GM19193 (cell line): ENCODE measurements around the gene KLF15.

Source experiments
- POLR2A ChIP-seq: IDR thresholded peaks from 4 replicates; pipeline ENCODE4 v1.6.1; 2011; ENCODE audit not compliant: insufficient read depth, insufficient read length; ENCODE audit errors: extremely low read depth

KLF15 gene

GRCh38 chr3:126357295-126358037 lies at the start of gene KLF15:
Gene KLF15, minus strand, starts transcription at chr3:126357408. Its CDS starts 4,486 bp downstream, at chr3:126352922.
- no peak for TF ChIP-seq POLR2A

- TF ChIP-seq POLR2A, result no peak
These were observed 49.4 kb upstream of the KLF15 start for GRCh38 chr3:126406389-126407296.

GRCh38 chr3:126402666-126403302 lies 45.6 kb upstream of the KLF15 start:
- TF ChIP-seq POLR2A, result no peak

- TF ChIP-seq POLR2A, result no peak
These were observed 45.0 kb upstream of the KLF15 start for GRCh38 chr3:126402178-126402577.

GRCh38 chr3:126401611-126402160 lies 44.5 kb upstream of the KLF15 start:
- TF ChIP-seq POLR2A, result no peak

GRCh38 chr3:126399756-126400155 lies 42.5 kb upstream of the KLF15 start:
- TF ChIP-seq POLR2A, result no peak

GRCh38 chr3:126399351-126399735 lies 42.1 kb upstream of the KLF15 start:
- TF ChIP-seq POLR2A, result no peak

- no peak for TF ChIP-seq POLR2A
These were observed 41.5 kb upstream of the KLF15 start for GRCh38 chr3:126398423-126399350.

- no peak for TF ChIP-seq POLR2A
These were observed 40.6 kb upstream of the KLF15 start for GRCh38 chr3:126397610-126398422.

GRCh38 chr3:126396536-126396935 lies 39.3 kb upstream of the KLF15 start:
- no peak for TF ChIP-seq POLR2A

GRCh38 chr3:126395846-126396513 lies 38.8 kb upstream of the KLF15 start:
- TF ChIP-seq POLR2A, result no peak

- TF ChIP-seq POLR2A, result no peak
These were observed 37.7 kb upstream of the KLF15 start for GRCh38 chr3:126394977-126395321.
